ENCODE results near the gene TSFM. TPM values are rescaled to one million over a fixed set of nuclear protein-coding genes. Genes with fewer than 3 reads are reported as not detected.

TSFM gene
- total RNA-seq (2014; rRNA removed; shearing (Covaris generic)), result 49.7 and 53.0 TPM in 2 replicates

DNA sequence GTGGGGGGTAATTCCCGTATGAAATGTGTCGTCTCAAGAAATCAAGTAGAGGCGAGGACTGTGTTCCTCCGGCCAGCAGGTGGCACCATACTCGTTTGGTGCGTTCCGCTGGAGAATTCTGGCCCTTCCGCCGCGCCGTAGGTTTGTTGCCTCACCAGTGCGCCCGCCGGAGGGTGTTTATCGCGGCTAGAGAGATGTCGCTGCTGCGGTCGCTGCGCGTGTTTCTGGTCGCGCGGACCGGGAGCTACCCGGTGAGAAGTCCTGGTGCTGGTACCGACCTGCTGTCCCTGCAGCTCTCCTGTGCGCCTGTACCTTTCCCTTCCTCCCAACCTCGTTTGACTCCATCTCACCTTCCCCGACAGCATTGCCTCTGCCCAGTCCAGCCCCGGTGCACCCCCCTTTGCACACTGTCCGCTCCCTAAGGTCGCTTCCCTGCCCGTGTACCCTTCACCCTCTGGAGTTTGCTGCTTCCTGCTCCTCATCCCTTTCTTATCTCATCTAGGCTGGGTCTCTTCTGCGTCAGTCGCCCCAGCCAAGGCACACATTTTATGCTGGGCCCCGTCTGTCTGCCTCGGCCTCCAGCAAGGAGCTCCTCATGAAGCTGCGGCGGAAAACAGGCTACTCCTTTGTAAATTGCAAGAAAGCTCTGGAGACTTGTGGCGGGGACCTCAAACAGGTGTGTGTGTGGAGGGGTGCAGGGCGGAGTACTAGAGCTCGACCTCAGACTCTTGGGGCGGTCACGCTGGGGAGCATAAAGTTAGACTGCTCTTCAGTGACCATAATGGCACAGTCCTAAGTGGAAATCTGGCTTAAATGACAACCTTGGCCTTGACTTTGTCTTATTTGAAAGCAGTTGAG, at the start of gene TSFM:
Gene TSFM (plus strand): TSS at position 180 of the 858 bp plus-strand sequence. CDS start 15 bp downstream, at position 195.

GRCh38 chr12:57738661-57739237, 43.8 kb upstream of the TSFM start, which contains the start of gene AGAP2:
Gene AGAP2 (minus strand): TSS chr12:57738742. CDS start chr12:57738246, 496 bp downstream.

DNA sequence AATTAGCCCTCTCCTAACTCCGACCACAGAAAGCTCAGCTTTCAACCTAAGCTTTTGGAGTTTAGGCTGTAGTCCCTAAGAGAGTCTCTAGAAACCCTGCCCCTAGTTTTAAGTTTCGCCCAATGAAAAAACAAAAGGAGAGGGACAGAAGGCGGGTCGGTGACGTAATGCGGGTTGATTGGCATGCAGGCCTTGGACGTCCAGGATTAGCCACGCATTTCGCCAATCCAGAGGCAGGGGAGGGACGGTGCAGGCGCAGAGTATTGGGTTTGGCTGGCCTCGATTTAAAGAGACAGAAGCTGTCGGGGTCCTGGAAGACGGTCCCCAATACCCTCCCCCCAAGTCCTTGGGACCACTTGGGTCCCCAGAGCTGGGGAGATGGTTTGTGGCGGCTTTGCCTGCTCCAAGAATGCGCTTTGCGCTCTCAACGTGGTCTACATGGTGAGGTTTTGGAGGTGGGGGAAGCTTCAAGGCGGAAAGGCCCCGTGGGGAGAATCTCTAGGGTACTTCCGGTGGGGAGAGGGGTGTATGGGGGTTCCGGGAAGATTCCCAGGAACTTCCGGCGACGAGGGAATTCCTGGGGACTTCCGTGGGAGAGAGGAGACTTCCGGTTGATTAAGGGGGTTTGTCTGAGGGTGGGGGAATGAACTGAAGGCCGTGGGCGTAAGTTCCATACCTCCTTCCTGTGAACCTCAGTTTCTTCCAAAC, 37.7 kb upstream of the TSFM start, which contains the start of gene TSPAN31:
Gene TSPAN31 (plus strand): TSS at position 263 of the 708 bp plus-strand sequence. CDS start 116 bp downstream, at position 379.

GRCh38 chr12:57751788-57752667, 30.6 kb upstream of the TSFM start, which contains the start of gene CDK4:
Gene CDK4 (minus strand): TSS chr12:57752310. CDS start chr12:57751717, 593 bp downstream.

DNA sequence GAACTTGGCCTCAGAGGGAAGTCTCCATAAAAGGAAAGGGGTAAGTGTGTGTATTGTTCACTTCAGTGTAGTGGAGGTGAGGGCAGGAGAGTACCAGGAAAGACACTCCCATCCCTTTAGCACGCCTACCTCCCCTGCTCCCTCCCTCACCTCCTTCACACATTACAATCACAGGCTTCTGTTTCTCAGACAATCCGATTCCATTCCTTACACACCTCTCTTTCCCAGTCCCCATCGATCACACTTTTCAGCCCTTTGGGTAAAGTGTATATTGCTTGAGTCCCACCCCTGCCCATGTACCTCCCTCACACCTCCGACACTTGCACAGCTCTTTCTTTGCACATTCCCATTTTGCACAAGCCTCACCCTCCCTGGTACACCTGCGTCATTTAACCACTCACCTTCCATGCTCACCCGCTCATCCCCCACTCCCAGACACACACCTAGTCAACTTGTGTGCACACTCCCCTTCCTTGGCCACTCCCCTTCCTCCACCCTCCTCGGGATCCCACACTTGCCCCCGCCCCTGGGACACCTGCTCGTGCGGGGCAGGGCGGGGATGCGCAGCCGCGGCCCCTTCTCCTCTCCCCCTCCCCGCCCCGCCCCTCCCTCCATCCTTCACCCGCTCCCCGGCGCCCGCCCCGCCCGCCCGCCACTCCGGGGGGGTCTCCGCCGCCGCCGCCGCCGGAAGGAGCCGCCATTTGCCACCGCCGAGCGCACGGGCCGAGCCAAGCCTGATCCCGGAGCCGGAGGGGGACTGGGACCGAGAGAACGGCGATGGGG, 28.0 kb upstream of the TSFM start, which contains the start of gene MARCHF9:
Gene MARCHF9 (plus strand): TSS at position 693 of the 783 bp plus-strand sequence. CDS start 426 bp downstream, outside the sequence.

GRCh38 chr12:57766464-57767304, 15.9 kb upstream of the TSFM start, which contains the start of gene CYP27B1:
Gene CYP27B1 (minus strand): TSS chr12:57767078. CDS start chr12:57767041, 37 bp downstream.

DNA sequence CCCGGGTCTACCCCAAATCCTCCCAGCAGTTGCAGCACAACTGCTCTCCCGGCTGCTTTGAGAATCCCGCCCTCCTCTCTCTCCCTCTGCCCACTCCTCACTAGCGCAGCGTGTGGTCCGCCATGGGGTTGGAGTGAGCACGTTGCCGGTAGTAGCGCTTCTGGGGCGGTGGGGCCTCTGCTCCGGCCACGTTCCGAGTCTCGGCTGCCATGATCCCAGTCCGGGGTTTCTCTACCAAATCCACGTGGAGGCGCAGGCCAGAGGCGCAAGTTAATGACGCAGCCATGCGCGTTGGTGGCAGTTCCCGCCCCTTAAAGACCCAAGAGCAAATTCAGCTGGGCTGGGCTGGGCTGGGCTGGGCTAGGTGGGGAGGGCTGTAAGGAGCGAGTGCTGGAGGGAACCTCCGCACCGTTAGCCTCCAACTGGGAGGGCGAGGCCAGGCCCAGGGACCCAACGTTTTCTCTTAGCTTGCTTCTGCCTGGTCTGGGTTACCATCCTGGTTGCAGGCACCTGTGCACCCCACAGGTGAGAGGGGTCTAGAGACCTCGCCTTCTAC, 10.6 kb upstream of the TSFM start, which contains the start of gene METTL1:
Gene METTL1 (minus strand): TSS at position 233 of the 556 bp plus-strand sequence. CDS start 22 bp downstream, at position 211.

GRCh38 chr12:57772429-57773322, 9.9 kb upstream of the TSFM start, which contains the start of gene EEF1AKMT3:
Gene EEF1AKMT3 (plus strand): TSS chr12:57772614. CDS start chr12:57772725, 111 bp downstream.

DNA sequence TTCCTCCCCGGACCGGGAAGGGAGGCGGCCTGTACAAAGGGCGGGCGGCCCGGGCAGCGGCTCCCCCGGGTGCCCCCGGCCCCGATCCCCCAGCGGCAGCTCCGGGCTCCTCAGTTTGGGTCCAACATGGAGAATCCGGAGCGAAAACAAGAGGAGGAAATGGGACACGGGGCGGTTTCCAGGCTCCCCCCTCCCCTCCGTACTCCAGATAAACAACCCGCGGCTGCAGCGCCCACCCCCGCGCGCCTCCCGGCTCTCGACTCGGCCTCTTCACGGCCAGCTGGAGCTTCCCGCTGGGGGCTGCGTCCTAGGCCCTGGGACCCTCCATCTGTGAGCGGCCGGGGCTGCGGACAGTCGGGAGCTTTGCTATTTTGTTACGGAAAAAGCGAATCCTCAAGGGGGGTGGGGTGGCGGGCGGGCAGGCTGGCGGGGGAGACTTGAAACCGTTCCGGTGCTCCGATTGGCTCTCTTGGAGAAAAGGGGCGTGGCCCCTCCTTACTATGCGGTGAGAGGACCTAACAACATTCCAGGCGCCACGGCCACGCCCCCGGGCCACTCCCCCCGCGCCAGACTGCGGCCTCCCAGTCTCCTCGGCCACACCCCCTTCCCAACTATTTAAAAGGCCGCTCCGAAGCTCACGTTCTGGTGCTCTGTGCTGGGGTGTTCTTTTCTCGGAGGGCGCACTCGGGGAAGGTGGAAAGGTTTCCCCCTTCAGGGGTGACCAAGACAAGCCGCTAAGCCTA, 64.2 kb downstream of the TSFM start, which contains the start of gene CTDSP2:
Gene CTDSP2 (minus strand): TSS at position 153 of the 743 bp plus-strand sequence. CDS start 294 bp downstream, outside the sequence.

Small RNAs within 50 kb of the gene (small RNA-seq; reads per million reads assigned to genes)
- 0.17 reads per million for gene MIR26A2
- gene RNU6-1083P, result not detected

Other genes with a start within 250 kb of the TSFM start
- gene DCTN2, start 235.6 kb upstream of the TSFM start, total RNA-seq (2014; rRNA removed; shearing (Covaris generic)), result 75.2 and 76.3 TPM in 2 replicates
- 0.41 and 0.58 TPM in 2 replicates for gene KIF5A, start 232.7 kb upstream of the TSFM start, total RNA-seq (2014; rRNA removed; shearing (Covaris generic))
- 23.7 and 30.1 TPM in 2 replicates for gene PIP4K2C, start 191.6 kb upstream of the TSFM start, total RNA-seq (2014; rRNA removed; shearing (Covaris generic))
- gene DTX3, start 178.0 kb upstream of the TSFM start, total RNA-seq (2014; rRNA removed; shearing (Covaris generic)), result 28.2 and 32.4 TPM in 2 replicates
- 22.6 and 46.8 TPM in 2 replicates for gene ARHGEF25, start 171.4 kb upstream of the TSFM start, total RNA-seq (2014; rRNA removed; shearing (Covaris generic))
- gene B4GALNT1, start 149.6 kb upstream of the TSFM start, total RNA-seq (2014; rRNA removed; shearing (Covaris generic)), result 25.6 and 26.7 TPM in 2 replicates
- gene OS9, start 88.7 kb upstream of the TSFM start, total RNA-seq (2014; rRNA removed; shearing (Covaris generic)), result 135 and 140 TPM in 2 replicates
- 2.1 and 2.3 TPM in 2 replicates for gene AGAP2, start 44.0 kb upstream of the TSFM start, total RNA-seq (2014; rRNA removed; shearing (Covaris generic))
- gene TSPAN31, start 37.7 kb upstream of the TSFM start, total RNA-seq (2014; rRNA removed; shearing (Covaris generic)), result 36.1 and 40.0 TPM in 2 replicates
- gene CDK4, start 30.5 kb upstream of the TSFM start, total RNA-seq (2014; rRNA removed; shearing (Covaris generic)), result 322 and 387 TPM in 2 replicates
- gene MARCHF9, start 27.7 kb upstream of the TSFM start, total RNA-seq (2014; rRNA removed; shearing (Covaris generic)), result 10.2 and 11.7 TPM in 2 replicates
- 16.1 and 17.0 TPM in 2 replicates for gene CYP27B1, start 15.7 kb upstream of the TSFM start, total RNA-seq (2014; rRNA removed; shearing (Covaris generic))
- gene METTL1, start 10.7 kb upstream of the TSFM start, total RNA-seq (2014; rRNA removed; shearing (Covaris generic)), result 24.6 and 27.6 TPM in 2 replicates
- gene EEF1AKMT3, start 10.2 kb upstream of the TSFM start, total RNA-seq (2014; rRNA removed; shearing (Covaris generic)), result 3.0 and 3.3 TPM in 2 replicates
- 0.72 and 1.6 TPM in 2 replicates for gene AVIL, start 35.9 kb downstream of the TSFM start, total RNA-seq (2014; rRNA removed; shearing (Covaris generic))
- 52.2 and 52.6 TPM in 2 replicates for gene CTDSP2, start 63.9 kb downstream of the TSFM start, total RNA-seq (2014; rRNA removed; shearing (Covaris generic))
- gene ATP23, start 158.8 kb downstream of the TSFM start, total RNA-seq (2014; rRNA removed; shearing (Covaris generic)), result 8.8 and 10.5 TPM in 2 replicates